ENCODE results near the gene A3GALT2. TPM values are rescaled to one million over a fixed set of nuclear protein-coding genes. Genes with fewer than 3 reads are reported as not detected.

Gene A3GALT2
- polyA plus RNA-seq, 1 donor from 2014 or later: 0.35 TPM

DNA sequence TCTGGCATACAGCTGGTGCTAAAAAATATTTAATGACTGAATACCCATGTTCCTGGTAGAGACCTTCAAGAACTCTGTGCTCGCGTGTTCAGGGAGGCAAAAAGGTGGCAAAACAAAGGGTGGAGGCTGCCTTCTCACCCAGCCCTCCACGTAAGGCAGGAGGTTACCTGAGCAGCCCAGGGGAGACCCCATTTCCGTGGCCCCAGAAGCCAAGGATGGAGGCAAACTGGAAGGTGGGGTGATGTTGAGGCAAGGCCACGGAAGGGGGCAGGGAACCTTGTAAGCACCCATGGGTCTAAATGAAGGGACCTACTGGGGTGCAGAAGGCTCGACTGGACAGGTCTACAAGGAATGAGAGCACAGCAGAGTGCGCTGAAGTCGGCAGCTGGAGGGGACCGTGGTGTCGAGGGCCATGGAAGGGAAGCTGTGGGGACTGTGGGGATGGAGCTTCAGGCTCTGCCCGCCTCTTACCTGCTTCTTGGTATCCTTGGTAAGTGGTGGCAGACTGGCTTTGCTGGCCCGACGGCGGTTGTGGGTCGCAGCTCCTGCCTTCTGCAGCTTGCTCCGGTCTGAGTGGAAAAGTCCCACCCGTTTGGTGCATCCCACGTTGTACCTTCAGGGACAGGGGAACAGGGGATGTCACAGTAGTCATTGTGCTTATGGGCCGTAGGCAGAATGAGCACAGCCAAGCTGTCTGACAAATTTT is 8.9 kb upstream of the A3GALT2 start:
- Histone ChIP-seq H2AFZ (ENCODE audit: low read depth, low read length) (no peak overlapping the region), H3F3A (ENCODE audit: insufficient read depth, low read length, poor library complexity, severe bottlenecking) (no peaks in the 10 kb centered on the region), H3K4me3 (ENCODE audit: low read length) (no peak overlapping the region), H3K27ac (ENCODE audit: low read length) (no peak overlapping the region), H3K9me2 (ENCODE audit: insufficient read depth, low read length) (no peaks in the 10 kb centered on the region), H3K27me3 (ENCODE audit: insufficient read depth, low read depth, low read length) (no peaks in the 10 kb centered on the region), H3K9ac (ENCODE audit: low read length) (no peak overlapping the region), H4K20me1 (ENCODE audit: insufficient read depth) (peaks cover 34% of the 10 kb centered on the region), H3K4me2 (ENCODE audit: low read length) (no peak overlapping the region), H3K79me2 (replicated peaks; ENCODE audit: insufficient read depth, low read length) (peaks cover 34% of the 10 kb centered on the region), H3K9me3 (ENCODE audit: low read length) (no peaks in the 10 kb centered on the region), H3K36me3 (ENCODE audit: insufficient read depth, low read length) (peaks cover 53% of the 10 kb centered on the region)
- TF ChIP-seq MXI1 (conservative IDR thresholded peaks at IDR 0.05; ENCODE audit: poor library complexity, severe bottlenecking) (no peak), POLR2AphosphoS5 (IDR thresholded peaks at IDR 0.05) (peak; percentile 6), RAD21 (conservative IDR thresholded peaks at IDR 0.05) (no peak), EZH2 (IDR thresholded peaks at IDR 0.05; ENCODE audit: borderline replicate concordance, insufficient read depth, low read length, poor library complexity, severe bottlenecking) (no peak), SMC3 (conservative IDR thresholded peaks at IDR 0.05; ENCODE audit: poor library complexity) (no peak)

GRCh38 chr1:33328817-33329216 is 7.9 kb upstream of the A3GALT2 start:
- peaks cover 24% of the 10 kb centered on the region for H3K79me2 ChIP-seq (replicated peaks; ENCODE audit: insufficient read depth, low read length)
- no peak overlapping the region for H3K27ac ChIP-seq (ENCODE audit: low read length)
- no peak overlapping the region for H2AFZ ChIP-seq (ENCODE audit: low read depth, low read length)
- H3K4me3 ChIP-seq (ENCODE audit: low read length): no peak overlapping the region
- H3K27me3 ChIP-seq (ENCODE audit: insufficient read depth, low read depth, low read length): no peaks in the 10 kb centered on the region
- H3K9me3 ChIP-seq (ENCODE audit: low read length): no peaks in the 10 kb centered on the region
- H4K20me1 ChIP-seq (ENCODE audit: insufficient read depth): peaks cover 25% of the 10 kb centered on the region
- H3K9me2 ChIP-seq (ENCODE audit: insufficient read depth, low read length): no peaks in the 10 kb centered on the region
- TF ChIP-seq EP300 (conservative IDR thresholded peaks at IDR 0.05; ENCODE audit: poor library complexity, severe bottlenecking): no peak
- TF ChIP-seq EZH2 (IDR thresholded peaks at IDR 0.05; ENCODE audit: borderline replicate concordance, insufficient read depth, low read length, poor library complexity, severe bottlenecking): no peak
- TF ChIP-seq, protein P1, sequence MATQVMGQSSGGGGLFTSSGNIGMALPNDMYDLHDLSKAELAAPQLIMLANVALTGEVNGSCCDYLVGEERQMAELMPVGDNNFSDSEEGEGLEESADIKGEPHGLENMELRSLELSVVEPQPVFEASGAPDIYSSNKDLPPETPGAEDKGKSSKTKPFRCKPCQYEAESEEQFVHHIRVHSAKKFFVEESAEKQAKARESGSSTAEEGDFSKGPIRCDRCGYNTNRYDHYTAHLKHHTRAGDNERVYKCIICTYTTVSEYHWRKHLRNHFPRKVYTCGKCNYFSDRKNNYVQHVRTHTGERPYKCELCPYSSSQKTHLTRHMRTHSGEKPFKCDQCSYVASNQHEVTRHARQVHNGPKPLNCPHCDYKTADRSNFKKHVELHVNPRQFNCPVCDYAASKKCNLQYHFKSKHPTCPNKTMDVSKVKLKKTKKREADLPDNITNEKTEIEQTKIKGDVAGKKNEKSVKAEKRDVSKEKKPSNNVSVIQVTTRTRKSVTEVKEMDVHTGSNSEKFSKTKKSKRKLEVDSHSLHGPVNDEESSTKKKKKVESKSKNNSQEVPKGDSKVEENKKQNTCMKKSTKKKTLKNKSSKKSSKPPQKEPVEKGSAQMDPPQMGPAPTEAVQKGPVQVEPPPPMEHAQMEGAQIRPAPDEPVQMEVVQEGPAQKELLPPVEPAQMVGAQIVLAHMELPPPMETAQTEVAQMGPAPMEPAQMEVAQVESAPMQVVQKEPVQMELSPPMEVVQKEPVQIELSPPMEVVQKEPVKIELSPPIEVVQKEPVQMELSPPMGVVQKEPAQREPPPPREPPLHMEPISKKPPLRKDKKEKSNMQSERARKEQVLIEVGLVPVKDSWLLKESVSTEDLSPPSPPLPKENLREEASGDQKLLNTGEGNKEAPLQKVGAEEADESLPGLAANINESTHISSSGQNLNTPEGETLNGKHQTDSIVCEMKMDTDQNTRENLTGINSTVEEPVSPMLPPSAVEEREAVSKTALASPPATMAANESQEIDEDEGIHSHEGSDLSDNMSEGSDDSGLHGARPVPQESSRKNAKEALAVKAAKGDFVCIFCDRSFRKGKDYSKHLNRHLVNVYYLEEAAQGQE (IDR thresholded peaks at IDR 0.05; ENCODE audit: borderline replicate concordance): no peak
- no peak for TF ChIP-seq RAD21 (conservative IDR thresholded peaks at IDR 0.05)
- TF ChIP-seq TAF1 (IDR thresholded peaks at IDR 0.05; ENCODE audit: low read depth): no peak
- no peak for TF ChIP-seq POLR2AphosphoS5 (IDR thresholded peaks at IDR 0.05)
- TF ChIP-seq CTCF (IDR thresholded peaks at IDR 0.05; ENCODE audit: poor library complexity, severe bottlenecking): no peak
- TF ChIP-seq SMC3 (conservative IDR thresholded peaks at IDR 0.05; ENCODE audit: poor library complexity): no peak
- no peak for TF ChIP-seq MXI1 (conservative IDR thresholded peaks at IDR 0.05; ENCODE audit: poor library complexity, severe bottlenecking)
- peaks cover 55% of the 10 kb centered on the region for H3K36me3 ChIP-seq (ENCODE audit: insufficient read depth, low read length)
- no peaks in the 10 kb centered on the region for H3F3A ChIP-seq (ENCODE audit: insufficient read depth, low read length, poor library complexity, severe bottlenecking)
- H3K9ac ChIP-seq (ENCODE audit: low read length): no peak overlapping the region
- no peak overlapping the region for H3K4me2 ChIP-seq (ENCODE audit: low read length)
